ENCODE measurements around the gene POP7. TPM values are rescaled to one million over a fixed set of nuclear protein-coding genes. Genes with fewer than 3 reads are reported as not detected.

Gene POP7
- total RNA-seq, 1 experiment from 2014 or later, result 79.2 TPM

DNA sequence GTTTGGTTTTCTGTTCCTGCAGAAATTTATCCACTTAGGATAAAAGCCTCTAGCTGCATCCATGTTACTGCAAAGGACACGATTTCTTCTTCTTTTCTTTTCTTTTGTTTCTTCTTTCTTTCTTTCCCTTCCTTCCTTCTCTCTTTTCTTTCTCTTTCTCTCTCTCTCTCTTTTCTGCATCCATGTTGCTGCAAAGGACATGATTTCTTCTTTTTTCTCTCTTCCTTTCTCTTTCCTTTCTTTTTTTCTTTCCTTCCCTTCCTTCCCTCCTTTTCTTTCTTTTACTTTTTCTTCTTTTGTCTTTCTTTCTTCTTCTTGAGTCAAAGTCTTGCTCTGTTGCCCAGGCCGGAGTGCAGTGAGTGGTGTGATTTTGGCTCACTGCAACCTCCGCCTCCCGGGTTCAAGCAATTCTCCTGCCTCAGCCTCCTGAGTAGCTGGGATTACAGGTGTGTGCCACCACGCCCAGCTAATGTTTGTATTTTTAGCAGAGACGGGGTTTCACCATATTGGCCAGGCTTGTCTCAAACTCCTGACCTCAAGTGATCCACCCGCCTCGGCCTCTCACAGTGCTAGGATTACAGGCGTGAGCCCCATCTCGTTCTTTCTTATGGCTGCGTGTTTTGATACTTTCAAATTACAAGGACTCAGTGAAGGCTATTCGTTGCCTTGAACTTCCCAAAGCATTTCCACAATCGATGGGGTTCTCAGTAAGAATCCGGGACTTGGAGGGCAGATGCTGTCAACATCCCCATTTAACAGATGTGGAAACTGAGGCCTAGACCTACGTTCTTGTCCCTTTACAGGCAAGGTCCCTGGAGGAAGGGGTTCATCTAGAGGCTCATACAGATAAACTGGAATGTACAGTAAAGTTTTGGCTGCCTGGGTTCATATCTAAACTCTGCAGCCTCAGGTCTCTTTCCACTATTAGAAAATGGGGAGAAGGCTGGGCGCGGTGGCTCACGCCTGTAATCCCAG lies 34.3 kb upstream of the POP7 start:
- TF ChIP-seq RORB (CRISPR knock-in tag; IDR thresholded peaks at IDR 0.05), result no peak
- TF ChIP-seq, protein P1, sequence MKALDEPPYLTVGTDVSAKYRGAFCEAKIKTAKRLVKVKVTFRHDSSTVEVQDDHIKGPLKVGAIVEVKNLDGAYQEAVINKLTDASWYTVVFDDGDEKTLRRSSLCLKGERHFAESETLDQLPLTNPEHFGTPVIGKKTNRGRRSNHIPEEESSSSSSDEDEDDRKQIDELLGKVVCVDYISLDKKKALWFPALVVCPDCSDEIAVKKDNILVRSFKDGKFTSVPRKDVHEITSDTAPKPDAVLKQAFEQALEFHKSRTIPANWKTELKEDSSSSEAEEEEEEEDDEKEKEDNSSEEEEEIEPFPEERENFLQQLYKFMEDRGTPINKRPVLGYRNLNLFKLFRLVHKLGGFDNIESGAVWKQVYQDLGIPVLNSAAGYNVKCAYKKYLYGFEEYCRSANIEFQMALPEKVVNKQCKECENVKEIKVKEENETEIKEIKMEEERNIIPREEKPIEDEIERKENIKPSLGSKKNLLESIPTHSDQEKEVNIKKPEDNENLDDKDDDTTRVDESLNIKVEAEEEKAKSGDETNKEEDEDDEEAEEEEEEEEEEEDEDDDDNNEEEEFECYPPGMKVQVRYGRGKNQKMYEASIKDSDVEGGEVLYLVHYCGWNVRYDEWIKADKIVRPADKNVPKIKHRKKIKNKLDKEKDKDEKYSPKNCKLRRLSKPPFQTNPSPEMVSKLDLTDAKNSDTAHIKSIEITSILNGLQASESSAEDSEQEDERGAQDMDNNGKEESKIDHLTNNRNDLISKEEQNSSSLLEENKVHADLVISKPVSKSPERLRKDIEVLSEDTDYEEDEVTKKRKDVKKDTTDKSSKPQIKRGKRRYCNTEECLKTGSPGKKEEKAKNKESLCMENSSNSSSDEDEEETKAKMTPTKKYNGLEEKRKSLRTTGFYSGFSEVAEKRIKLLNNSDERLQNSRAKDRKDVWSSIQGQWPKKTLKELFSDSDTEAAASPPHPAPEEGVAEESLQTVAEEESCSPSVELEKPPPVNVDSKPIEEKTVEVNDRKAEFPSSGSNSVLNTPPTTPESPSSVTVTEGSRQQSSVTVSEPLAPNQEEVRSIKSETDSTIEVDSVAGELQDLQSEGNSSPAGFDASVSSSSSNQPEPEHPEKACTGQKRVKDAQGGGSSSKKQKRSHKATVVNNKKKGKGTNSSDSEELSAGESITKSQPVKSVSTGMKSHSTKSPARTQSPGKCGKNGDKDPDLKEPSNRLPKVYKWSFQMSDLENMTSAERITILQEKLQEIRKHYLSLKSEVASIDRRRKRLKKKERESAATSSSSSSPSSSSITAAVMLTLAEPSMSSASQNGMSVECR (CRISPR knock-in tag; IDR thresholded peaks at IDR 0.05; ENCODE audit: borderline replicate concordance), result no peak
- Mint-ChIP-seq H3K4me1 (peaks cover 4% of the 10 kb centered on the region), H3K4me3 (no peak overlapping the region), H3K27ac (no peak overlapping the region), H3K27me3 (ENCODE audit: low read depth) (peaks cover 47% of the 10 kb centered on the region), H3K36me3 (no peaks in the 10 kb centered on the region; the same call in 1 of the 2 replicates), H3K9me3 (peaks cover 3% of the 10 kb centered on the region; the same call in 1 of the 2 replicates)
- ATAC-seq (no peak), DNase-seq (ENCODE audit: low spot score) (no peak)
- ChIA-PET POLR2A (no interaction called here), CTCF (interaction anchor here (1.1 to 2.1 kb wide), 3 partner anchors 38 to 59 kb away, joined by 3 to 12 read pairs (median 6); partner anchors contain the start of gene MOSPD3)

- peaks cover 5% of the 10 kb centered on the region for H3K36me3 Mint-ChIP-seq
- POLR2A ChIA-PET, result interaction anchor here (0.6 to 1.0 kb wide), 7 partner anchors 10 to 223 kb away, joined by 3 to 5 read pairs (median 3); partner anchors contain the start of genes FBXO24 and MOSPD3
- ATAC-seq (peak; percentile 77), DNase-seq (ENCODE audit: low spot score) (peak; percentile 100)
- CTCF ChIA-PET, result interaction anchor here (0.7 to 1.6 kb wide), 10 partner anchors 17 to 126 kb away, joined by 3 to 24 read pairs (median 6); partner anchors contain the start of genes ACTL6B, MOSPD3, POP7 and TFR2
- peak within 1 kb of the TSS; percentile 92 for H3K27ac Mint-ChIP-seq
- H3K9me3 Mint-ChIP-seq, result no peaks in the 10 kb centered on the region
- H3K27me3 Mint-ChIP-seq (ENCODE audit: low read depth), result peaks cover 39% of the 10 kb centered on the region
- H3K4me3 Mint-ChIP-seq, result peak within 1 kb of the TSS; percentile 88
- H3K4me1 Mint-ChIP-seq, result peaks cover 4% of the 10 kb centered on the region
- peak; percentile 93 for TF ChIP-seq ETV6 (CRISPR knock-in tag; IDR thresholded peaks at IDR 0.05)
- TF ChIP-seq USF1 (CRISPR knock-in tag; IDR thresholded peaks at IDR 0.05), result peak; percentile 96
- TF ChIP-seq, protein P2, sequence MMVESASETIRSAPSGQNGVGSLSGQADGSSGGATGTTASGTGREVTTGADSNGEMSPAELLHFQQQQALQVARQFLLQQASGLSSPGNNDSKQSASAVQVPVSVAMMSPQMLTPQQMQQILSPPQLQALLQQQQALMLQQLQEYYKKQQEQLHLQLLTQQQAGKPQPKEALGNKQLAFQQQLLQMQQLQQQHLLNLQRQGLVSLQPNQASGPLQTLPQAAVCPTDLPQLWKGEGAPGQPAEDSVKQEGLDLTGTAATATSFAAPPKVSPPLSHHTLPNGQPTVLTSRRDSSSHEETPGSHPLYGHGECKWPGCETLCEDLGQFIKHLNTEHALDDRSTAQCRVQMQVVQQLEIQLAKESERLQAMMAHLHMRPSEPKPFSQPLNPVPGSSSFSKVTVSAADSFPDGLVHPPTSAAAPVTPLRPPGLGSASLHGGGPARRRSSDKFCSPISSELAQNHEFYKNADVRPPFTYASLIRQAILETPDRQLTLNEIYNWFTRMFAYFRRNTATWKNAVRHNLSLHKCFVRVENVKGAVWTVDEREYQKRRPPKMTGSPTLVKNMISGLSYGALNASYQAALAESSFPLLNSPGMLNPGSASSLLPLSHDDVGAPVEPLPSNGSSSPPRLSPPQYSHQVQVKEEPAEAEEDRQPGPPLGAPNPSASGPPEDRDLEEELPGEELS (CRISPR knock-in tag; IDR thresholded peaks at IDR 0.05), result peak; percentile 75; the same call in 1 of the 2 replicates
- no peak for TF ChIP-seq PRDM15 (CRISPR knock-in tag; IDR thresholded peaks at IDR 0.05)
- TF ChIP-seq CREM (CRISPR knock-in tag; IDR thresholded peaks at IDR 0.05), result peak; percentile 75; the same call in 1 of the 2 replicates
- no peak for TF ChIP-seq PRRX2 (CRISPR knock-in tag; IDR thresholded peaks at IDR 0.05)
- no peak for TF ChIP-seq ZNF423 (CRISPR knock-in tag; IDR thresholded peaks at IDR 0.05)
- TF ChIP-seq ZNF263 (CRISPR knock-in tag; IDR thresholded peaks at IDR 0.05; ENCODE audit: low read depth), result no peak
- no peak for TF ChIP-seq SOX15 (CRISPR knock-in tag; IDR thresholded peaks at IDR 0.05)
- no peak for TF ChIP-seq ZNF317 (CRISPR knock-in tag; IDR thresholded peaks at IDR 0.05; ENCODE audit: borderline replicate concordance, low read depth)
- no peak for TF ChIP-seq ZNF532 (CRISPR knock-in tag; IDR thresholded peaks at IDR 0.05; ENCODE audit: borderline replicate concordance)
These were observed 32.5 kb upstream of the POP7 start, which contains the start of gene GNB2 for GRCh38 chr7:100673302-100673941. Gene GNB2 (plus strand): TSS chr7:100673740. CDS start chr7:100676266, 2,526 bp downstream.

Data from WTC11 (cell line).